Osteoblast (primary cell): ENCODE data around the gene CAPSL. TPM values are rescaled to one million over a fixed set of nuclear protein-coding genes. Genes with fewer than 3 reads are reported as not detected.
"Not testable (repeated sequence)": the region's sequence is repeated elsewhere in the genome, so short reads cannot be mapped to it uniquely, and the experiment has no call there.

Experiments
- DNase-seq: peaks from one replicate; pipeline ENCODE4 v3.0.0; 2011; ENCODE audit warnings: low spot score, mixed read lengths; ENCODE audit not compliant: insufficient read length; ENCODE audit errors: missing footprints
- H2AFZ ChIP-seq: 2 replicates; pipeline ENCODE4 v1.6.0; 2011; ENCODE audit warnings: mild to moderate bottlenecking, low read length
- H3K27ac ChIP-seq: 2 replicates; pipeline ENCODE4 v1.5.1; 2011; ENCODE audit warnings: mild to moderate bottlenecking, low read depth, low read length, moderate library complexity
- H3K27me3 ChIP-seq: 2 replicates; pipeline ENCODE4 v1.6.0; 2012; ENCODE audit warnings: mild to moderate bottlenecking, control low read depth, inconsistent platforms, low read length, moderate library complexity; ENCODE audit not compliant: insufficient read depth
- H3K36me3 ChIP-seq: 2 replicates; pipeline ENCODE4 v1.5.1; 2011; ENCODE audit warnings: mild to moderate bottlenecking, low read length, control low read depth, moderate library complexity; ENCODE audit not compliant: insufficient read depth
- H3K4me1 ChIP-seq: 2 replicates; pipeline ENCODE4 v1.5.1; 2011; ENCODE audit warnings: mild to moderate bottlenecking, low read length, control low read depth, moderate library complexity; ENCODE audit not compliant: insufficient read depth
- H3K4me2 ChIP-seq: 2 replicates; pipeline ENCODE4 v1.6.0; 2011; ENCODE audit warnings: mild to moderate bottlenecking, low read length; ENCODE audit not compliant: insufficient read depth
- H3K4me3 ChIP-seq: fragments of 200-600 bp; sonication (generic); 3 replicates; pipeline ENCODE4 v1.5.1; 2012; ENCODE audit warnings: mild to moderate bottlenecking, low read length, inconsistent platforms; ENCODE audit not compliant: insufficient read depth
- H3K79me2 ChIP-seq: 2 replicates; pipeline ENCODE4 v1.6.0; 2012; ENCODE audit warnings: mild to moderate bottlenecking, low read length, control low read depth, inconsistent platforms; ENCODE audit not compliant: insufficient read depth
- H3K9me3 ChIP-seq: 2 replicates; pipeline ENCODE4 v1.5.1; 2011; ENCODE audit warnings: low read depth, low read length, control low read depth
- H4K20me1 ChIP-seq: 2 replicates; pipeline ENCODE4 v1.6.0; 2012; ENCODE audit warnings: mild to moderate bottlenecking, low read length, control low read depth; ENCODE audit not compliant: insufficient read depth
- small RNA-seq: library from RNA; depleted of rRNA; stranded (forward); fragments of <200 nt; gene quantifications from one replicate; pipeline ENCODE3, GENCODE V24; 2012
- total RNA-seq: library from RNA; depleted of rRNA; stranded (reverse); fragments of >200 nt; gene quantifications from 2 replicates; pipeline ENCODE4 v1.2.3, GENCODE V29; 2012
- TF ChIP-seq, protein P1 (sequence below): IDR thresholded peaks from 2 replicates; pipeline ENCODE4 v1.5.1; 2011; ENCODE audit warnings: mild to moderate bottlenecking, low read depth, low read length, moderate library complexity; ENCODE audit errors: extremely low read depth

Gene CAPSL
- total RNA-seq, 1 donor = not detected

DNA sequence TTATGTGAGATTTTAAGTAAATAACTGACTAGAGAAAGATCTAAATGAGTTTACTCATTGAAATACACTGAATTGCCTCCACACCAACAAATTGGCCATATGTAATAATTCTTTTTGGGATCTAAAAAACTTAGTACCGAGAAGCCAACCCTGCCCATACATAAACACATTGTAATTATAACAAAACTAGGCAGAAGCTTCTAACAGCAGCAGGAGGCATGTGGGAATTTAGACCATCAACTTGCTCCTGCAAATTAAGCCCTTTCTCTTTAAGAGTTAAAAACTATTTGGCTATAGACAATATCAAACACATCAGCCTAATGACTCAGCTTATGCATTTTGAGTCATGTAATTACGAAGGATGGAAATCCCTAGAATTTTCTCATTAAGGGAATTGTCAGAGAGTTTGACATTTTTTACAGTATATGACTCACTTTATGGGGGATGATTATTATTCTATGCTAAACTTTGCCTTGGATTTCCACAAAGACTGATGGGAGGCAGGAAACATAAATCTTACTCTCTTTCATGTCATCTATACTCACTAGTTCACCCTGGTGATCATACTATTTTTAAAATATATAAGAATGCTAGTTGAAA lies 80.7 kb downstream of the CAPSL start:
- Histone ChIP-seq H2AFZ (no peak overlapping the region), H4K20me1 (no peaks in the 10 kb centered on the region), H3K9me3 (no peaks in the 10 kb centered on the region), H3K4me2 (peak overlapping the region; percentile 73), H3K4me3 (peak overlapping the region; percentile 56), H3K4me1 (peaks cover 80% of the 10 kb centered on the region), H3K79me2 (peaks cover 7% of the 10 kb centered on the region), H3K27ac (peak overlapping the region; percentile 78), H3K27me3 (no peaks in the 10 kb centered on the region), H3K36me3 (peaks cover 4% of the 10 kb centered on the region)
- DNase-seq = peak; percentile 66
- TF ChIP-seq, protein P1, sequence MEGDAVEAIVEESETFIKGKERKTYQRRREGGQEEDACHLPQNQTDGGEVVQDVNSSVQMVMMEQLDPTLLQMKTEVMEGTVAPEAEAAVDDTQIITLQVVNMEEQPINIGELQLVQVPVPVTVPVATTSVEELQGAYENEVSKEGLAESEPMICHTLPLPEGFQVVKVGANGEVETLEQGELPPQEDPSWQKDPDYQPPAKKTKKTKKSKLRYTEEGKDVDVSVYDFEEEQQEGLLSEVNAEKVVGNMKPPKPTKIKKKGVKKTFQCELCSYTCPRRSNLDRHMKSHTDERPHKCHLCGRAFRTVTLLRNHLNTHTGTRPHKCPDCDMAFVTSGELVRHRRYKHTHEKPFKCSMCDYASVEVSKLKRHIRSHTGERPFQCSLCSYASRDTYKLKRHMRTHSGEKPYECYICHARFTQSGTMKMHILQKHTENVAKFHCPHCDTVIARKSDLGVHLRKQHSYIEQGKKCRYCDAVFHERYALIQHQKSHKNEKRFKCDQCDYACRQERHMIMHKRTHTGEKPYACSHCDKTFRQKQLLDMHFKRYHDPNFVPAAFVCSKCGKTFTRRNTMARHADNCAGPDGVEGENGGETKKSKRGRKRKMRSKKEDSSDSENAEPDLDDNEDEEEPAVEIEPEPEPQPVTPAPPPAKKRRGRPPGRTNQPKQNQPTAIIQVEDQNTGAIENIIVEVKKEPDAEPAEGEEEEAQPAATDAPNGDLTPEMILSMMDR = no peak

DNA sequence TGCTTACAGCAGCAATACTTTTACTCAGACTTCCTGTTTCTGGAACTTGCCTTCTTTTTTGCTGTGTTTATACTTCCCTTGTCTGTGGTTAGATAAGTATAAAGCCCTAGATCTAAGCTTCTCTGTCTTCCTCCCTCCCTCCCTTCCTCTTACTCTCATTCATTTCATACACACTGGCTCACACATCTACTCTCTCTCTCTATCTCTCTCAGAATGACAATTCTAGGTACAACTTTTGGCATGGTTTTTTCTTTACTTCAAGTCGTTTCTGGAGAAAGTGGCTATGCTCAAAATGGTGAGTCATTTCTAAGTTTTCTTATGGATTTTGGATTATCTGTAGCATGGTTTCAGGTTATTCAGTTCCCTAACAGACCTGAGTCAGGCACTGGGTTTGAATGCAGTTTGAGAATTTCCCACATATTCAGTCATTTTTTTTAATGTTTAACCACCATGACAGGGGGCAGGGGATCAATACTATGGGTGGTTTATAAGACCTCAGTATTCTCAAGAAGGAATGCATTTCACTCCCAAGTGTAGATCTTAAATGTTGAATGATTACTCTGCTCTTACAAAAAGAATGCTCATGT lies 81.6 kb downstream of the CAPSL start, which contains the start of gene IL7R:
TSS of gene IL7R (plus strand) at position 127 of the 587 bp plus-strand sequence. CDS start at position 214, 87 bp downstream.
- H3K4me2 ChIP-seq = peak within 1 kb of the TSS; percentile 73
- DNase-seq = no peak
- peak within 1 kb of the TSS; percentile 78 for H3K27ac ChIP-seq
- peaks cover 82% of the 10 kb centered on the region for H3K4me1 ChIP-seq
- H3K36me3 ChIP-seq = peaks cover 4% of the 10 kb centered on the region
- H3K27me3 ChIP-seq = no peaks in the 10 kb centered on the region
- peak within 1 kb of the TSS; percentile 56 for H3K4me3 ChIP-seq
- no peaks in the 10 kb centered on the region for H4K20me1 ChIP-seq
- TF ChIP-seq, protein P1 = no peak
- H3K9me3 ChIP-seq = no peaks in the 10 kb centered on the region
- peak within 1 kb of the TSS; percentile 44 for H2AFZ ChIP-seq
- peaks cover 7% of the 10 kb centered on the region for H3K79me2 ChIP-seq

DNA sequence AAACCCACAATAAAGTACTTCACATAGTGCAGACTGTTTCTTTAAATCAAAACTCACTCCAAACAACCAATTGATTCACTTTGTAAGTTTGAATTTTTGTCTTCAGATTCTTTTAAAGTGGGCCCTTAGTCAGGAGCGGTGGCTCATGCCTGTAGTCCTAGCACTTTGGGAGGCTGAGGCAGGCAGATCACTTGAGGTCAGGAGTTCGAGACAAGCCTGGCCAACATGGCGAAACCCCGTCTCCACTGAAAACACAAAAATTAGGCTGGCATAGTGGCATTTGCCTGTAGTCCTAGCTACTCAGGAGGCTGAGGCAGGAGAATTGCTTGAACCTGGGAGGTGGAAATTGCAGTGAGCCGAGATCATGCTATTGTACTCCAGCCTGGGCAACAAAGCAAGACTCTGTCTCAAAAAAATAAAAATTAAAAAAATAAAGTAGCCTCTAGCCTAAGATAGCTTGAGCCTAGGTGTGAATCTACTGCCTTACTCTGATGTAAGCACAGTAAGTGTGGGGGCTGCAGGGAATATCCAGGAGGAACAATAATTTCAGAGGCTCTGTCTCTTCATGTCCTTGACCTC lies 82.1 kb downstream of the CAPSL start:
- H3K9me3 ChIP-seq, H3K79me2 ChIP-seq, H3K27me3 ChIP-seq, H3K36me3 ChIP-seq, DNase-seq, H4K20me1 ChIP-seq: not testable (repeated sequence)
- peaks cover 82% of the 10 kb centered on the region for H3K4me1 ChIP-seq
- H3K27ac ChIP-seq = peak overlapping the region; percentile 78
- H3K4me2 ChIP-seq = peak overlapping the region; percentile 73
- peak overlapping the region; percentile 56 for H3K4me3 ChIP-seq
- H2AFZ ChIP-seq = peak overlapping the region; percentile 44

DNA sequence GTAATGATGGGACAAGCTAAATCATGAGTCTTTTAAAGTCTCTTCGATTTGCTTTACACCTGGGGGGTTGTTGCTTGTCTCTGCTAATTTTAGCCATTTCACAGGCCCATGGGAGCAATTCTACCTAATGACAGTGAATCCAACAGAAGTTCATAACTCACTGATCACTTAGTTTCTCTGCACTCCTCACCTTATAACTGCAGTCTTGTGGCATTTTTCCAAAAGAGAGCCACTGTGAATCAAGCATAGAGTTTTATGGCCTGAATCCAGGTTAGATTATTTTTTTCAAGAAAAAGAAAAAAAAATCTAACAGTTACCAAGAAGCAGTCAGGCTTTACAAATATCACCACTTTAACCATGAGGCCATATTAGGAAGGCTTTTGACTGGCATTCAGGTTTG lies 83.2 kb downstream of the CAPSL start:
- peaks cover 7% of the 10 kb centered on the region for H3K79me2 ChIP-seq
- no peak for DNase-seq
- no peaks in the 10 kb centered on the region for H3K36me3 ChIP-seq
- TF ChIP-seq, protein P1 = no peak
- H2AFZ ChIP-seq = no peak overlapping the region
- no peaks in the 10 kb centered on the region for H4K20me1 ChIP-seq
- no peak overlapping the region for H3K27ac ChIP-seq
- H3K9me3 ChIP-seq = no peaks in the 10 kb centered on the region
- H3K4me2 ChIP-seq = no peak overlapping the region
- H3K4me3 ChIP-seq = no peak overlapping the region
- H3K27me3 ChIP-seq = no peaks in the 10 kb centered on the region
- peaks cover 77% of the 10 kb centered on the region for H3K4me1 ChIP-seq

Small RNA genes lying within 50 kb of the gene (small RNA-seq; reads per million reads assigned to genes)
- not detected for gene AC112204.1

Other genes with a start within 250 kb of the CAPSL start
- 2.2 and 2.7 TPM in 2 replicates for gene IL7R, start 81.7 kb downstream of the CAPSL start, total RNA-seq
- not detected in 2 replicates for gene UGT3A1, start 52.8 kb upstream of the CAPSL start, total RNA-seq
- gene UGT3A2, start 128.3 kb upstream of the CAPSL start, total RNA-seq = under 0.01 TPM in 1 of 2 replicates, not detected in the other
- gene LMBRD2, start 213.3 kb upstream of the CAPSL start, total RNA-seq = 11.5 and 13.8 TPM in 2 replicates
- gene SKP2, start 213.5 kb upstream of the CAPSL start, total RNA-seq = 17.7 and 20.6 TPM in 2 replicates